Left hindlimb (tissue), 1 donor: ENCODE data around the gene RC3H2.

Experiments used
- DNase-seq: peaks from one replicate; pipeline ENCODE4 v3.0.0-alpha.2; 2018

RC3H2 gene

GRCh38 chr9:122800066-122801060 lies 104.8 kb downstream of the RC3H2 start, which contains the start of gene OR1K1:
OR1K1 (plus strand) TSS chr9:122800123; CDS start chr9:122800123, 0 bp downstream.
- no peak for DNase-seq

GRCh38 chr9:122797316-122798063 lies 107.7 kb downstream of the RC3H2 start:
- DNase-seq, result no peak
